Esophagus squamous epithelium (tissue), 5 donors: ENCODE results near the gene WDPCP. TPM values are rescaled to one million over a fixed set of nuclear protein-coding genes. Genes with fewer than 3 reads are reported as not detected.

Experiments
- DNase-seq: peaks from one replicate; lab custom pipeline; 2025; lab: John Stamatoyannopoulos, UW
- H3K27ac ChIP-seq, 4 donors: fragments of 200-600 bp; sonication (generic); one replicate each; pipeline ENCODE4 v1.5.1; 2016 to 2019; ENCODE audit warnings: mild to moderate bottlenecking in 1 of 4
- H3K27me3 ChIP-seq, 4 donors: fragments of 200-600 bp; sonication (generic); 1 replicate in 3 of 4; 2 replicates in 1 of 4; pipeline versions ENCODE4 v1.5.1 to v1.6.0; 2017 to 2021; ENCODE audit warnings: antibody characterized with exemption in 1 of 4
- H3K36me3 ChIP-seq, 3 donors: fragments of 200-600 bp; sonication (generic); one replicate each; pipeline ENCODE4 v1.5.1; 2016 to 2019
- H3K4me1 ChIP-seq, 3 donors: fragments of 200-600 bp; sonication (generic); one replicate each; pipeline ENCODE4 v1.5.1; 2017 to 2019
- H3K4me3 ChIP-seq, 4 donors: fragments of 200-600 bp; sonication (generic); 1 replicate in 3 of 4; 2 replicates in 1 of 4; pipeline ENCODE4 v1.5.1; 2016 to 2019; ENCODE audit warnings: mild to moderate bottlenecking in 2 of 4, moderate library complexity in 1 of 4
- H3K9me3 ChIP-seq, 3 donors: fragments of 200-600 bp; sonication (generic); one replicate each; pipeline ENCODE4 v1.5.1; 2016 to 2019
- POLR2A ChIP-seq, 4 donors: fragments of 450-650 bp; IDR thresholded peaks; one replicate each; pipeline ENCODE4 v1.6.1; 2017; ENCODE audit warnings: antibody characterized with exemption in 4 of 4, mild to moderate bottlenecking in 4 of 4, moderate library complexity in 3 of 4
- whole genome bisulfite sequencing, 2 donors: methylation state at CpG; one replicate each; pipeline ENCODE4 v1.1.5; 2018; 5-methylcytosine and 5-hydroxymethylcytosine counted together
- intact Hi-C: fragments of 100-400 bp; cut with DNase I; formaldehyde crosslinking; loops from one replicate; pipeline ENCODE4 v1.15.0; 2022
- total RNA-seq, 4 donors: library from RNA; depleted of rRNA; stranded (reverse); fragments of >200 nt; gene quantifications; one replicate each; pipeline ENCODE4 v1.1.0, GENCODE V29; 2016
- TF ChIP-seq, protein P1 (sequence below), 6 experiments: fragments of 450-650 bp in 4 of 6; fragments of 200-600 bp in 2 of 6; sonication (generic) in 2 of 6; IDR thresholded peaks; one replicate each; pipeline ENCODE4 v1.5.1; 2016 to 2019; ENCODE audit warnings: antibody characterized with exemption in 6 of 6, mild to moderate bottlenecking in 4 of 6, moderate library complexity in 4 of 6
- donor health status: DM: yes; HTN: yes; CAD: no.

The WDPCP gene
- total RNA-seq, 4 donors from 2014 or later, result 3.0 to 9.7 (median 3.8) TPM

DNA sequence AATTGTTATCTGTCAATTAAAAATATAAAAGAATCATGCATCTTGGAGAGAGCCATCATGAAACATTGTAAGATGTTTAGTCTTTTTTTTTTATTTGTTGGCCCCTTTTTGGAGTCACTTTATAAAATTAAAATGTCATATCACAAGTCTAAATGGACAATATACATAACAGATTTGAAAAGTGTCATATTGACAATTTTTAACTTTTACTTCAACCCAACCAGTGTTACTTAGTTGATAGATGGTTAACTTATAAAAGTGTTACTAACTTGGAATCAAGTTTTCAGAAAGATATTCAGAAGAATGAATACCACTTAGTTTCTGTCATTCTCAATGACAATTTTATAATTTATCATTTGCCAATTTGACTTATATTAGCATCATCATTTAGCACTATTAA lies 319.3 kb downstream of the WDPCP start:
- Histone ChIP-seq H3K36me3 (no peaks in the 10 kb centered on the region), H3K9me3 (peaks cover 0 to 22% (median 12%) of the 10 kb centered on the region in 3 donors), H3K4me3 (no peak overlapping the region), H3K4me1 (no peaks in the 10 kb centered on the region), H3K27ac (no peak overlapping the region), H3K27me3 (no peaks in the 10 kb centered on the region)
- no peak for DNase-seq
- TF ChIP-seq, protein P1, sequence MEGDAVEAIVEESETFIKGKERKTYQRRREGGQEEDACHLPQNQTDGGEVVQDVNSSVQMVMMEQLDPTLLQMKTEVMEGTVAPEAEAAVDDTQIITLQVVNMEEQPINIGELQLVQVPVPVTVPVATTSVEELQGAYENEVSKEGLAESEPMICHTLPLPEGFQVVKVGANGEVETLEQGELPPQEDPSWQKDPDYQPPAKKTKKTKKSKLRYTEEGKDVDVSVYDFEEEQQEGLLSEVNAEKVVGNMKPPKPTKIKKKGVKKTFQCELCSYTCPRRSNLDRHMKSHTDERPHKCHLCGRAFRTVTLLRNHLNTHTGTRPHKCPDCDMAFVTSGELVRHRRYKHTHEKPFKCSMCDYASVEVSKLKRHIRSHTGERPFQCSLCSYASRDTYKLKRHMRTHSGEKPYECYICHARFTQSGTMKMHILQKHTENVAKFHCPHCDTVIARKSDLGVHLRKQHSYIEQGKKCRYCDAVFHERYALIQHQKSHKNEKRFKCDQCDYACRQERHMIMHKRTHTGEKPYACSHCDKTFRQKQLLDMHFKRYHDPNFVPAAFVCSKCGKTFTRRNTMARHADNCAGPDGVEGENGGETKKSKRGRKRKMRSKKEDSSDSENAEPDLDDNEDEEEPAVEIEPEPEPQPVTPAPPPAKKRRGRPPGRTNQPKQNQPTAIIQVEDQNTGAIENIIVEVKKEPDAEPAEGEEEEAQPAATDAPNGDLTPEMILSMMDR (IDR thresholded peaks at IDR 0.05), result no peak
- no peak for TF ChIP-seq POLR2A (IDR thresholded peaks at IDR 0.05)
- intact Hi-C loops, result no loop called here

DNA sequence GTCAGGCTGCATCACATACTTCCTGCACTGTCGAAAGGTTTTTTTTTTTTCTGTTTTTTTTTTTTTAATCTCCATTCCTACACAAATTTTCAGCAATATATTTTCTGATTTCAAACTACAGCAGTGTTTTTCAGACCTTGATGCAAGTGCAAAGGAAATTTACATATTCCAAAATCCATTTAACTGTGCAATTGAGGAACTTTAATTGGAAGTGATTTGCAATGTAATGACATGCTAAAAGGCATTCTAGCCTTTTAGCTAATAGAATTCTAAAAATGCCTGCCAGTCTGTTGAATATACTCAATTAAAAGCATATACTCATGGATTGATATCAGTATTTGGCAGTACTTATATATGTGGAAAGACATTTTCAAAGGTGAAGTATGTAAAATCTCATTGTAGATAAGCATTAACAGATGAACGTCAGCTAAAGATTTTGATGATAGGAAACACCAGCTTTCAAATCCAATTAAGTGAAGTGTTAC lies 327.1 kb downstream of the WDPCP start:
- Histone ChIP-seq H3K4me3 (no peak overlapping the region), H3K27me3 (no peaks in the 10 kb centered on the region), H3K9me3 (no peaks in the 10 kb centered on the region), H3K27ac (no peak overlapping the region), H3K36me3 (no peaks in the 10 kb centered on the region), H3K4me1 (no peaks in the 10 kb centered on the region)
- DNase-seq, result no peak
- intact Hi-C loops, result no loop called here
- TF ChIP-seq POLR2A (IDR thresholded peaks at IDR 0.05), result no peak
- TF ChIP-seq, protein P1 (IDR thresholded peaks at IDR 0.05), result no peak
- 86 to 93% methylated on average over 2 of the region's 2 CpGs for WGBS, 2 donors

DNA sequence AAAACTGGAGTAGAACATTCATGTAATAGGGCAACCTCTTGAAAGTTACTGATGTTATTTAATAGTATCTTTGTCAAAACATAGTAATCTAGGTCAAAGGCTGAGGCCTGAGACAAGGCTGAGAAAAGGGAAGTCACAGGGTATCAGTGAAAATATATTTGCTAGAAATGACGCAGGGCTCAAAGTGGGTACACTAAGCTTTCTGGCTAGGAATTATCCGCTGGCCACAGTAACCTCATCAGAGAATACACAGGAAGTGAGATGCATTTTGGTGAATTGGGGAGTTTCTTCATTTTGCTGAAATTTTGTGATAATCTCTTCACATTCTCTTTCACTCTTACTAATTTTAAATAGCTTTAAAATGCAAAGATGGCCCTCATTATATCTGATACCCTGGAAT lies 330.8 kb downstream of the WDPCP start:
- WGBS, 2 donors, result 78 to 84% methylated on average over 2 of the region's 2 CpGs
- DNase-seq, result no peak
- intact Hi-C loops, result no loop called here
- Histone ChIP-seq H3K9me3 (no peaks in the 10 kb centered on the region), H3K4me3 (no peak overlapping the region), H3K36me3 (no peaks in the 10 kb centered on the region), H3K27me3 (no peaks in the 10 kb centered on the region), H3K27ac (no peak overlapping the region), H3K4me1 (no peaks in the 10 kb centered on the region)
- TF ChIP-seq, protein P1 (IDR thresholded peaks at IDR 0.05), result no peak
- no peak for TF ChIP-seq POLR2A (IDR thresholded peaks at IDR 0.05)

DNA sequence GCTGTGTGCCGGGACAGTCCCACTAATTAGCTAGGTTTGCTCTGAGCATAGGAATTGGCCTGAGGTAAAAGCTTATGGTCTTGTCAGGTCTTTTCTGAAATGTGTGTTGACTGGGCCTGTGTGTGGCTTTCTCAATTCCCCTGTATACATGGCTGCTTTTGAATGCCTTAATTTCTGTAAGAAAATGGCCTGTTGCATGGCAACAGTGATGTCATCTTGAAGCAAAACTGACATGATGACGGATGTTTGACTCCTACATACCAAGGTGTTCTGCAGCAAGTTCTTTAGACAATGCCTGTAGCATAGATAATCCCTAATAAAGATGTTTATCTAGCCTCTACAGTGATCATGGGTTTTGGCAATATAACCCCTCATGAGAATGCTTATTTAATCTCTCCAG lies 339.1 kb downstream of the WDPCP start:
- Histone ChIP-seq H3K27me3 (no peaks in the 10 kb centered on the region), H3K9me3 (no peaks in the 10 kb centered on the region), H3K36me3 (no peaks in the 10 kb centered on the region), H3K27ac (no peak overlapping the region), H3K4me1 (no peaks in the 10 kb centered on the region), H3K4me3 (no peak overlapping the region)
- WGBS, 2 donors, result 85 to 91% methylated on average over 2 of the region's 2 CpGs
- no peak for DNase-seq
- intact Hi-C loops, result no loop called here
- no peak for TF ChIP-seq POLR2A (IDR thresholded peaks at IDR 0.05)
- TF ChIP-seq, protein P1 (IDR thresholded peaks at IDR 0.05), result no peak

DNA sequence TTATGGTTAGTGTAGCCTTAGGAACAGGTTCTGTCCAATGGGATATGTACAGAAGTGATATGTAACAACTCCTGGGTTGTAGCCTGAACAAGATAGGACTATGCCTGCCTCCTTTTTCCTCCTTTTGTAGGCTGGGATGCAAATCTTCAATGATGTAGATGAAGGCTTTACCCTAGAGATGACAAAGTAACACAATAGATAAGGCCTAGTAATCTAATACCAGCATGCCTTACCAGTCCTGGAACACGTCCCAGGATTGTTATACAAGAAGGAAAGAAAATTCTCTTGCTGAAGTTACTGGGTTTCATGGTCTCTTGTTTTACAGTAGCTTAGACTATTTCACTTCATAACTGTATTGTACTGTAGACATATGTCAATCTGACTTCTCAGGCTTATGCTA lies 345.5 kb downstream of the WDPCP start:
- no peak for TF ChIP-seq POLR2A (IDR thresholded peaks at IDR 0.05)
- TF ChIP-seq, protein P1 (IDR thresholded peaks at IDR 0.05), result no peak
- Histone ChIP-seq H3K27ac (no peak overlapping the region), H3K4me3 (no peak overlapping the region), H3K4me1 (no peaks in the 10 kb centered on the region), H3K27me3 (no peaks in the 10 kb centered on the region), H3K9me3 (no peaks in the 10 kb centered on the region), H3K36me3 (no peaks in the 10 kb centered on the region)
- intact Hi-C loops, result no loop called here
- WGBS, 2 donors, result 64 to 72% methylated on average over 1 of the region's 1 CpG
- no peak for DNase-seq
